ENCODE data around the gene CACNG1.
"Not testable (repeated sequence)": the region's sequence is repeated elsewhere in the genome, so short reads cannot be mapped to it uniquely, and the experiment has no call there.

CACNG1 gene

GRCh38 chr17:67026341-67026740 lies 18.0 kb upstream of the CACNG1 start:
- no peak for DNase-seq

- no peak for DNase-seq
Measured at GRCh38 chr17:67027031-67027628, 17.2 kb upstream of the CACNG1 start.

GRCh38 chr17:67030641-67031040 lies 13.7 kb upstream of the CACNG1 start:
- DNase-seq = no peak

- no peak for DNase-seq
Measured at GRCh38 chr17:67032382-67032781, 12.0 kb upstream of the CACNG1 start.

GRCh38 chr17:67032985-67033384 lies 11.4 kb upstream of the CACNG1 start:
- DNase-seq = no peak

- no peak for DNase-seq
Measured at GRCh38 chr17:67033613-67034012, 10.7 kb upstream of the CACNG1 start.

- no peak for DNase-seq
Measured at GRCh38 chr17:67035131-67036083, 8.9 kb upstream of the CACNG1 start.

- DNase-seq = no peak
Measured at GRCh38 chr17:67038861-67039365, 5.4 kb upstream of the CACNG1 start.

- DNase-seq = no peak
Measured at GRCh38 chr17:67040652-67041051, 3.7 kb upstream of the CACNG1 start.

- not testable (repeated sequence) for DNase-seq
Measured at GRCh38 chr17:67041119-67041518, 3.2 kb upstream of the CACNG1 start.

- DNase-seq = no peak
Measured at GRCh38 chr17:67041531-67041930, 2.8 kb upstream of the CACNG1 start.

GRCh38 chr17:67041941-67042899 lies 2.1 kb upstream of the CACNG1 start:
- peak in 1 of 3 experiments; percentile 10 for DNase-seq

- no peak for DNase-seq
Measured at GRCh38 chr17:67043283-67043682, 1.1 kb upstream of the CACNG1 start.

- no peak for DNase-seq
Measured at GRCh38 chr17:67044940-67045339, 586 bp downstream of the CACNG1 start.

- no peak for DNase-seq
Measured at GRCh38 chr17:67046398-67046797, 2.0 kb downstream of the CACNG1 start.

- peak in 1 of 3 experiments; percentile 39 for DNase-seq
Measured at GRCh38 chr17:67047382-67047781, 3.0 kb downstream of the CACNG1 start.

GRCh38 chr17:67049025-67049739 lies 4.8 kb downstream of the CACNG1 start:
- DNase-seq = no peak

- no peak for DNase-seq
Measured at GRCh38 chr17:67050066-67050465, 5.7 kb downstream of the CACNG1 start.

GRCh38 chr17:67050471-67051154 lies 6.3 kb downstream of the CACNG1 start:
- DNase-seq = no peak

GRCh38 chr17:67051155-67051538 lies 6.8 kb downstream of the CACNG1 start:
- no peak for DNase-seq

- no peak for DNase-seq
Measured at GRCh38 chr17:67051837-67052236, 7.5 kb downstream of the CACNG1 start.
